Adrenal gland (tissue), 12 donors: Measurements from ENCODE around the gene DNAH1. TPM values are rescaled to one million over a fixed set of nuclear protein-coding genes. Genes with fewer than 3 reads are reported as not detected.
A peak's percentile ranks its signal among the peaks of the same experiment; 100 is the strongest.

ENCODE experiments used
- DNase-seq, 7 donors: peaks; one replicate each; pipeline ENCODE4 v3.0.0-alpha.2; 2019 to 2020
- H3K27ac ChIP-seq, 5 donors: fragments of 200-600 bp; sonication (generic) in 4 of 5; 1 replicate in 3 of 5; 2 replicates in 2 of 5; pipeline versions ENCODE4 v1.5.1 to v1.8.0; 2016 to 2020; ENCODE audit warnings: mild to moderate bottlenecking in 1 of 5
- H3K27me3 ChIP-seq: fragments of 200-600 bp; 2 replicates; pipeline ENCODE4 v1.8.0; 2021
- H3K36me3 ChIP-seq, 2 donors: fragments of 200-600 bp; replicated peaks in 1 of 2; 1 replicate in 1 of 2; 2 replicates in 1 of 2; pipeline versions ENCODE4 v1.5.1 to v1.8.0; 2018 to 2022
- H3K4me1 ChIP-seq, 2 donors: fragments of 200-600 bp; replicated peaks in 1 of 2; 1 replicate in 1 of 2; 2 replicates in 1 of 2; pipeline versions ENCODE4 v1.5.1 to v1.8.0; 2018 to 2021
- H3K4me3 ChIP-seq, 4 donors: fragments of 200-600 bp; sonication (generic) in 3 of 4; one replicate each; pipeline ENCODE4 v1.5.1; 2016 to 2018
- H3K9me3 ChIP-seq, 3 donors: fragments of 200-600 bp; sonication (generic) in 1 of 3; replicated peaks in 1 of 3; 1 replicate in 2 of 3; 2 replicates in 1 of 3; pipeline versions ENCODE4 v1.5.1 to v1.8.0; 2016 to 2021
- CTCF ChIP-seq, 6 experiments: fragments of 450-650 bp in 4 of 6; fragments of 200-600 bp in 2 of 6; sonication (generic) in 1 of 6; IDR thresholded peaks; 1 replicate in 5 of 6; 2 replicates in 1 of 6; pipeline versions ENCODE4 v1.5.1 to v1.8.0; 2016 to 2021; ENCODE audit warnings: antibody characterized with exemption in 6 of 6, mild to moderate bottlenecking in 2 of 6, moderate library complexity in 1 of 6
- POLR2A ChIP-seq, 2 donors: fragments of 450-650 bp; IDR thresholded peaks; one replicate each; pipeline ENCODE4 v1.6.1; 2017; ENCODE audit warnings: antibody characterized with exemption in 2 of 2, mild to moderate bottlenecking in 2 of 2, moderate library complexity in 1 of 2
- WGBS, 4 donors: extraction: QIAGEN DNeasy Blood & Tissue Kit in 2 of 4; methylation state at CpG; one replicate each; pipeline versions ENCODE4 v1.1.5 to v1.1.7; 2013 to 2017; 5-methylcytosine and 5-hydroxymethylcytosine counted together
- intact Hi-C, 2 donors: fragments of 100-400 bp; cut with DNase I; formaldehyde crosslinking; loops; one replicate each; pipeline versions ENCODE4 v1.14.1 to v1.15.0; 2022 to 2023
- polyA plus RNA-seq, 3 donors: library from polyadenylated mRNA; stranded (reverse); fragments of 200-250 nt in 2 of 3; fragments of 350-450 nt in 1 of 3; fragmentation: Illumina TruSeq in 1 of 3; extraction: RNeasy Lipid Tissue Mini Kit (QIAGEN cat#74804) in 1 of 3; gene quantifications; one replicate each; pipeline ENCODE4 v1.2.3, GENCODE V29; 2013 to 2014
- total RNA-seq, 9 donors: library from RNA; depleted of rRNA in 4 of 9; stranded (reverse); fragments of >200 nt in 4 of 9; fragments of 120-200 nt in 1 of 9; fragmentation: NEBNext Ultra II Directional in 1 of 9; extraction: Animal tissue kit (Norgen Biotek cat#: 25700) in 1 of 9; gene quantifications; one replicate each; pipeline versions ENCODE4 v1.1.0 to v1.2.4, GENCODE V29; 2013 to 2023
- donor health status: healthy with polysubstance abuse.
- donor health status: Bipolar disorder and iron deficiency.
- donor health status: DM: yes; HTN: yes; CAD: no.
- donor health status: DM: no; HTN: no; CAD: no.
- donor health status: DM: no; HTN: no; CAD: no.
- donor health status: DM: yes; HTN: yes; CAD: no.

The DNAH1 gene
- total and polyA plus RNA-seq, 12 donors, result 2.1 to 24.4 (median 9.0) TPM

GRCh38 chr3:52443791-52444687 is 127.9 kb downstream of the DNAH1 start:
- no peak for TF ChIP-seq CTCF (IDR thresholded peaks at IDR 0.05)
- no peak for TF ChIP-seq POLR2A (IDR thresholded peaks at IDR 0.05)
- intact Hi-C loops, result no loop called here
- H3K27me3 ChIP-seq, result no peaks in the 10 kb centered on the region
- DNase-seq, result no peak
- H3K4me3 ChIP-seq, result no peak overlapping the region
- H3K36me3 ChIP-seq, result no peaks in the 10 kb centered on the region
- WGBS, 4 donors, result 84 to 87% (median 86%) methylated on average over 18 to 25 of the region's 25 CpGs
- no peaks in the 10 kb centered on the region for H3K9me3 ChIP-seq
- no peak overlapping the region for H3K27ac ChIP-seq
- no peaks in the 10 kb centered on the region for H3K4me1 ChIP-seq

- peak in 3 of 7 donors; percentile 52 to 78 (median 65) for DNase-seq
- TF ChIP-seq CTCF (IDR thresholded peaks at IDR 0.05) (peak in 5 of 6 experiments; percentile 35 to 63 (median 54)), POLR2A (IDR thresholded peaks at IDR 0.05) (no peak)
- Histone ChIP-seq H3K9me3 (no peaks in the 10 kb centered on the region), H3K27ac (no peak within 1 kb of the TSS), H3K4me3 (no peak within 1 kb of the TSS), H3K4me1 (no peaks in the 10 kb centered on the region), H3K27me3 (no peaks in the 10 kb centered on the region), H3K36me3 (no peaks in the 10 kb centered on the region)
- intact Hi-C loops, result no loop called here
- 51 to 60% (median 56%) methylated on average over 11 to 19 of the region's 19 CpGs for whole genome bisulfite sequencing, 4 donors
Observed at GRCh38 chr3:52444860-52445793, 129.0 kb downstream of the DNAH1 start, which contains the start of gene SEMA3G. SEMA3G (minus strand) TSS chr3:52445103; CDS start chr3:52445027, 76 bp downstream.

GRCh38 chr3:52446042-52446441 is 129.9 kb downstream of the DNAH1 start:
- no peaks in the 10 kb centered on the region for H3K36me3 ChIP-seq
- H3K27me3 ChIP-seq, result no peaks in the 10 kb centered on the region
- no peak overlapping the region for H3K4me3 ChIP-seq
- WGBS, 4 donors, result 85 to 96% (median 91%) methylated on average over 3 to 4 of the region's 4 CpGs
- H3K27ac ChIP-seq, result no peak overlapping the region
- no peaks in the 10 kb centered on the region for H3K9me3 ChIP-seq
- TF ChIP-seq CTCF (IDR thresholded peaks at IDR 0.05) (no peak), POLR2A (IDR thresholded peaks at IDR 0.05) (no peak)
- no peak for DNase-seq
- H3K4me1 ChIP-seq, result no peaks in the 10 kb centered on the region
- intact Hi-C loops, result no loop called here
